Fibroblast of peridontal ligament (primary cell): ENCODE results near the gene PAPPA2.
"Not testable (repeated sequence)": the region's sequence is repeated elsewhere in the genome, so short reads cannot be mapped to it uniquely, and the experiment has no call there.

Experiments
- DNase-seq: peaks from one replicate; pipeline ENCODE4 v3.0.0-alpha.2; 2010; ENCODE audit errors: extremely low read depth

PAPPA2 gene

GRCh38 chr1:176692988-176693696 is 230.2 kb downstream of the PAPPA2 start:
- DNase-seq: no peak

GRCh38 chr1:176693697-176694329 is 230.8 kb downstream of the PAPPA2 start:
- no peak for DNase-seq

GRCh38 chr1:176694713-176695112 is 231.7 kb downstream of the PAPPA2 start:
- DNase-seq: no peak

DNA sequence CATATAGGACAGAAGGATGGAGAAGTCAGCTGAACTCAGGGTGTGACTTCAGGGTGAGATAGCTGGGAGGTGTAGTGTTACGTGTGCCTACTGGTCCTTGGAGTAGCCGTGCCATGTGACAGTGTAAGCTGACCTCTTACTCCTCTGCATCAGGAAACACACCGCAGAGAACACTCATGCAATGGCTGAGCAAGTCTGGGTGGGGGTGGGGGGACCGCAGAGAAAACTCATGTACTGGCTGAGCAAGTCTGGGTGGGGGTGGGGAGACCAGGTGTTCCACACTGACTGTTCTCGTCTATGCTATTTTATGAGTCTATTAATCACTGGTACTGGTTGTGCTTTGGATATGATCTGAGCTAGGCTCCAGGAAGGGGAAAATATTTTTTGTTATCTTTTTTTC is 233.1 kb downstream of the PAPPA2 start:
- no peak for DNase-seq

GRCh38 chr1:176696689-176697088 is 233.7 kb downstream of the PAPPA2 start:
- DNase-seq: no peak

DNA sequence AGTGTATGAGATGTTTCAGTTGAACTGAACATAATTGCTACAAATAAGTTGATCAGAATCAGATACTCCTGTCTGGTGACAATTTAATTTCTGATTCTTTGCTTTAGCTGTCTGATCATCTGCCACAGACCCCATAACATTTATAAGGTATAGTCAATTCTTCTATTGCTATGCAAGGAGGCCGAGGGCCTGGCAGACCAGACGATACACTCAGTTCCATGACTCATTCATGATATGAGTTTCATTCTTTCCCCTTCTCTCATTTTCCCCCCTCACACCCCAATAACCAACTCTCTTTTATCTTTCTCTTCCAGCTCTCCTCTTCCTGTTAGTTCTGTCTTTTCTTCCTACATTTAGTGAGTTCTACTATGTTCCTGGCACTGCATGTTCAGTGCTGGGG is 236.8 kb downstream of the PAPPA2 start:
- no peak for DNase-seq

- DNase-seq: no peak
Observed at GRCh38 chr1:176701151-176701866, 238.3 kb downstream of the PAPPA2 start.

- no peak for DNase-seq
Observed at GRCh38 chr1:176702901-176703300, 239.9 kb downstream of the PAPPA2 start.

DNA sequence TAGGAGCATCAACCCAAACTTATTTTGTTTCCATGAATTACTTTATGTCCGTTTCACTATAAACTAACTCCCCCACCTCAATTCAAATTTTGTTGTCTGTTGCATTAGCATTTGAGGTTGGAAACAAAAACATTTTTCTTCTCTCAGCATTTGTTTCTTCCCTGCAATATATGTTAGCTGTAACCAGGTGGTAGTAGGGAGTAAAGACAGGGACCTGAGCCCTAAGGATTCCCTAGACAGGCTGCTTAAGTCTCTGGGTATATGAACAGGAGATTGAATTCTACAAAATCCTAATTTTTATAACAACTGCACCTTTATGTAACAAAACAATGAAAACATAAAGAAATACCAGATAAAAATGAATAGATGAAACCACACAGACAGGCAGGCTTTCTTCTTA is 242.6 kb downstream of the PAPPA2 start:
- DNase-seq: no peak

GRCh38 chr1:176717066-176717750 is 254.2 kb downstream of the PAPPA2 start:
- DNase-seq: no peak

- no peak for DNase-seq
Observed at GRCh38 chr1:176719447-176719846, 256.5 kb downstream of the PAPPA2 start.

DNA sequence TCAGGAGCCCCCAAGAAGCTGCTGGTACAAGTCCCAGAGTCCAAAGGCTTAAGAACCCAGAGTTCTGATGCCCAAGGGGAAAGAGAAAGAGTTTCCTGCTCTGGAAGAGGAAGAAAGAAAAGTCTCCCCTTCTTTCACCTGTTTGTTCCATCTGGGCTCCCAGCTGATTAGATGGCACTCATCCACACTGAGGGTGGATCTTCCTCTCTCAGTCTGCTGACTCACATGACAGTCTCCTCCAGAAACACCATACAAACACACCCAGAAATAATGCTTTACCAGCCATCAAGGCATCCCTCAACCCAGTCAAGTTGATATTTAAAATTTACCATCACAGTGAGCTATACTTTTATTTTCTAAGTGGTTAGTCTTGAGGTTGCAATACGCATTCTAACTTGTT is 257.9 kb downstream of the PAPPA2 start:
- no peak for DNase-seq

GRCh38 chr1:176733661-176734060 is 270.7 kb downstream of the PAPPA2 start:
- no peak for DNase-seq

DNA sequence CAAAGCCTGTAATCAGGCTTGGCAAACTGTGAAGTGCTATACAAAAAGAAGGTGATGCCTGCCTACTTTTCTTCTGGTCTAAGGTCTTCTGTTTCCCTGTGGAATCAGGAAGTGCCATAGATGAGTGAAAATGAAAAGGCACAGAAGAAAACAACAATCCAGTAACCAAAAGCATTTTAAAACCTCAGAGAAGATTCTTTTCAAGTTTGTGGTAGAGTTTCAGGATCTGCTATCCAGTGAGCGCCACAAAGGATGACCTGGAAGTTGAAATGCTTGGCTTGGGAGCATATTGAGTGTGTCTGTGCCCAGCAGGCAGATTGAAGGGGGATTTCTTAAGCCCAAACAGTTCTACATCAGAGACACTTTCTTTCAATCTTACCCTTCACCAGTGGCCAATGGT is 272.2 kb downstream of the PAPPA2 start:
- DNase-seq: no peak

DNA sequence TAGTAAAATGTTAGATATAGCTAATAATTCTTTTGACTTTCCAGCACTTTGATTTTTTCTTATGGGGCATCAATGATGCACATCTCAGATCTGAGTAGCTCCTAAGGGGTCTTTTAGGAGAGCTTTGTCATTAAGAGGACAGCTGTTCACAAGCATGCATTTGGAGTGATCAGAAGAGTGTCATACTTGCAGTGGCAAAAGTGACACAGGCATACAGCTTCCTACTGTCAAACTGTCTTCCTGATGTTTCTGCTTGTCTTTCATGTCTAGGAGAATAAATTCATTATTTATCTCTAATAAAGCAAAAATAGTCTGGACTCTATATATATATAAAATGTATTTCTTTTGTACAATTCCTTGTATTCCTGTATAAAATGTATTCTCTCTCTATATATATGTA is 273.0 kb downstream of the PAPPA2 start:
- no peak for DNase-seq

DNA sequence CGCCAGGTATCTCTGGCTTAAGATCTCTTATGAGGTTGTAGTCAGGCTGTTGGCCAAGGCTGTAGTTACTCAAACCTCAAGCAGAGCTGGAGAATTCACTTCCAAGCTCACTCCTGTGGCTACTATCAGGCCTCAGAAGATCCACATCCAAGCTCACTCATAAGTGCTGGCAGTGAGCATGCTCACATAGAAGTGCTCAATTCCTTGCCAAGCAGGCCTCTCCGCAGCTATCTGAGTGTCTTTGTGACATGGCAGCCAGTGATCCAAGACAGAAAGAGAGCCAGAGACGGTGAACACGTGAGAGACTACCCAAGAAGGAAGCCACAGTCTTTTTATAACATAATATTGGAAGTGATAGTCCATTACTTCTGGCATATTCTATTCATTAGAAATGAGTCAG is 278.2 kb downstream of the PAPPA2 start:
- no peak for DNase-seq

DNA sequence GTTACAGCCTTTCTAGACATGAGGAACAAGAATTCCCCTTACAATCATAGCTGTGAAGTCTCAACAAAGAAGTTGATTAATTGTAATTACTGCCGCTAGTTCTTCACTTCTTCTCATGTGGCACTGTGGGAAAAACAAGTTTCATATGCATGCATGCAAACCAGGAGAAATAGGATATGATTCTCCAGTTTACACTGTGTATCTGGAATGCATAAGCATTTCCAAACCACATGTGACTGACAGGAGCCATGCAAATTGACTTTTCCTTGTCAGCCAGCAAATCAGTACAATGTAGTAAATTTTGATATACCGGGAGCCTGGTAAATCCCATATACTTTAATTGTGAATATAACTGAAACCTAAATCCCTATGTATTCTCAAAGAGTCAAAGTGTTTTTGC is 279.3 kb downstream of the PAPPA2 start:
- no peak for DNase-seq

GRCh38 chr1:176744142-176744541 is 281.2 kb downstream of the PAPPA2 start:
- DNase-seq: no peak

GRCh38 chr1:176745945-176746344 is 283.0 kb downstream of the PAPPA2 start:
- no peak for DNase-seq

GRCh38 chr1:176752505-176752904 is 289.5 kb downstream of the PAPPA2 start:
- no peak for DNase-seq

DNA sequence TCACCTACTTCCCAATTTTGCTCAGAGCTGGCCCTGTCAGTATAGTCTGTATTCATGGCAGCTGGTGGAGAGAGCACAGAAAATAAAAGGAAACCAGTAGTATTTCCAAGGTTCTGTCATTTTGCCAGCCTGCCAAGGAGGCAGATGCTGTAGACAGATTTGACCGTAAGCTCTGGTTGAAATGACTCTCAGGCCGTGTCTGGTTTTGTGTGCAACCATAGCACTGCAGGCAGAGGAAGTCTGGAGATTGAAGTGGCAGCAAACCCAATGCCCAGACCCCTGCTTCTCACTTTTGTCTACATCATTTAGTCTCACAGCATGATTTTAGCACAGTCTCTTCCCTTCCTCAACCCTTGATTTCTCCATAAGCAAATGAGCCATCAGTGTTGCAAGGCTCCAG is 291.7 kb downstream of the PAPPA2 start:
- DNase-seq: no peak

DNA sequence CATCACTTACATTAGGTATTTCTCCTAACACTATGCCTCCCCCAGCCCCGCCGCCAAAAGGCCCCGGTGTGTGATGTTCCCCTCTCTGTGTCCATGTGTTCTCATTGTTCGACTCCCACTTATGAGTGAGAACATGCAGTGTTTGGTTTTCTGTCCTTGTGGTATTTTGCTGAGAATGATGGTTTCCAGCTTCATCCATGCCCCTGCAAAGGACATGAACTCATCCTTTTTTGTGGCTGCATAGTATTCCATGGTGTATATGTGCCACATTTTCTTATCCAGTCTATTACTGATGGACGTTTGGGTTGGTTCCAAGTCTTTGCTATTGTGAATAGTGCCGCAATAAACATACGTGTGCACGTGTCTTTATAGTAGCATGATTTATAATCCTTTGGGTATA is 293.8 kb downstream of the PAPPA2 start:
- not testable (repeated sequence) for DNase-seq

- no peak for DNase-seq
Observed at GRCh38 chr1:176765608-176766007, 302.6 kb downstream of the PAPPA2 start.
